HFF-Myc (cell line): ENCODE measurements around the gene MBP.

Experiments
- DNase-seq: peaks from one replicate; pipeline ENCODE4 v3.0.0-alpha.2; 2011; ENCODE audit warnings: low read depth; ENCODE audit errors: extremely low read depth
- H3K4me3 ChIP-seq: replicated peaks from 2 replicates; pipeline ENCODE4 v1.5.1; 2011; ENCODE audit warnings: low read depth, mild to moderate bottlenecking, control low read depth, low read length
- CTCF ChIP-seq: IDR thresholded peaks from 2 replicates; pipeline ENCODE4 v1.5.1; 2012; ENCODE audit warnings: mild to moderate bottlenecking, low read depth, low read length, control low read depth; ENCODE audit errors: missing control alignments

The MBP gene

GRCh38 chr18:77140030-77140429 is 7.4 kb upstream of the MBP start:
- TF ChIP-seq CTCF: no peak
- H3K4me3 ChIP-seq: no peak overlapping the region
- no peak for DNase-seq

- H3K4me3 ChIP-seq: no peak overlapping the region
- TF ChIP-seq CTCF: no peak
- DNase-seq: no peak
Observed at GRCh38 chr18:77139619-77140018, 7.0 kb upstream of the MBP start.

GRCh38 chr18:77138270-77138669 is 5.7 kb upstream of the MBP start:
- TF ChIP-seq CTCF: no peak
- H3K4me3 ChIP-seq: no peak overlapping the region
- no peak for DNase-seq

GRCh38 chr18:77137851-77138250 is 5.3 kb upstream of the MBP start:
- no peak for TF ChIP-seq CTCF
- H3K4me3 ChIP-seq: no peak overlapping the region
- DNase-seq: no peak

GRCh38 chr18:77136871-77137665 is 4.5 kb upstream of the MBP start:
- H3K4me3 ChIP-seq: no peak overlapping the region
- no peak for TF ChIP-seq CTCF
- no peak for DNase-seq

GRCh38 chr18:77136076-77136718 is 3.6 kb upstream of the MBP start:
- no peak for DNase-seq
- H3K4me3 ChIP-seq: no peak overlapping the region
- no peak for TF ChIP-seq CTCF
